SU-DHL-6 (cell line): ENCODE data around the gene KLHL25.

ENCODE experiments used
- EZH2phosphoT487 ChIP-seq: fragments of 200-600 bp; sonication (generic), shearing (Covaris generic); conservative IDR thresholded peaks from 2 replicates; pipeline ENCODE4 v1.6.1; 2018; ENCODE audit warnings: mild to moderate bottlenecking, antibody characterized with exemption, low read length, moderate library complexity, mixed read lengths
- TF ChIP-seq, protein P1 (sequence below): fragments of 200-600 bp; sonication (generic); IDR thresholded peaks from one replicate; pipeline ENCODE4 v1.5.1; 2017; ENCODE audit warnings: antibody characterized with exemption, mild to moderate bottlenecking, low read length, moderate library complexity; ENCODE audit not compliant: insufficient read depth, poor library complexity, severe bottlenecking

DNA sequence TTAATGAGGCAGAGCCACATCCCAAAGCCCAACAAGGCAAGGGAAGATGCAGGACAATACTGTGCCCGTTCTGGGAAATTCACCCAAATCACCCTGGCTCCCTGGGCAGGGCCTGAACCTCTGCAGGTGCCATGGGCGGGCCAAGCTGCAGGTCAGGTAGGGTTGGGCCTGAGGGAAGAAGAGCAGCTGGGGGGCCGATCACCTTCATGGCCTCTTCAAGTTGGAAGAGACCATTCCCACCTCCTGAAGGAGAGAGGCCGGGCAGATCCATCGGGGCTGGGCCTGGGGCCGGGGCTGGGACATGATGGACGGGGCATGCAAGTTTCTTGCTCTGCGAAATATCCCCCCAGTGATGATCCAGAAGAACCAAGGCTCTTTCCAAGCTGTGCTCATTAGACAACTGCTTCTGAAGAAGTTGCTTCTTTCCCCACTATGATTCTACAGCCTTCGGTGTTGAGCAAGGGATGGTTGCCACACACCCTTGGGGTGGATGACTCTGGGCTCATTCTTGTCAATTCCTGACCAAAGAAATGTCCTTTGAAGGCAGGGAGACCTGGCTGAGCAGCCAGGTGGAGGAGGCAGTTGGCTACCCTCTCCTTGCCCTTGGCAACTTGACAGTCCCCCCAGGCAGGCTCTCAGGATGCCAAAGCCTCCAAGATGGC is 38.2 kb downstream of the KLHL25 start:
- TF ChIP-seq, protein P1, sequence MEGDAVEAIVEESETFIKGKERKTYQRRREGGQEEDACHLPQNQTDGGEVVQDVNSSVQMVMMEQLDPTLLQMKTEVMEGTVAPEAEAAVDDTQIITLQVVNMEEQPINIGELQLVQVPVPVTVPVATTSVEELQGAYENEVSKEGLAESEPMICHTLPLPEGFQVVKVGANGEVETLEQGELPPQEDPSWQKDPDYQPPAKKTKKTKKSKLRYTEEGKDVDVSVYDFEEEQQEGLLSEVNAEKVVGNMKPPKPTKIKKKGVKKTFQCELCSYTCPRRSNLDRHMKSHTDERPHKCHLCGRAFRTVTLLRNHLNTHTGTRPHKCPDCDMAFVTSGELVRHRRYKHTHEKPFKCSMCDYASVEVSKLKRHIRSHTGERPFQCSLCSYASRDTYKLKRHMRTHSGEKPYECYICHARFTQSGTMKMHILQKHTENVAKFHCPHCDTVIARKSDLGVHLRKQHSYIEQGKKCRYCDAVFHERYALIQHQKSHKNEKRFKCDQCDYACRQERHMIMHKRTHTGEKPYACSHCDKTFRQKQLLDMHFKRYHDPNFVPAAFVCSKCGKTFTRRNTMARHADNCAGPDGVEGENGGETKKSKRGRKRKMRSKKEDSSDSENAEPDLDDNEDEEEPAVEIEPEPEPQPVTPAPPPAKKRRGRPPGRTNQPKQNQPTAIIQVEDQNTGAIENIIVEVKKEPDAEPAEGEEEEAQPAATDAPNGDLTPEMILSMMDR, result no peak
- no peak for TF ChIP-seq EZH2phosphoT487
